ENCODE data around the gene PRKCB. TPM values are rescaled to one million over a fixed set of nuclear protein-coding genes. Genes with fewer than 3 reads are reported as not detected.
"Not testable (repeated sequence)": the region's sequence is repeated elsewhere in the genome, so short reads cannot be mapped to it uniquely, and the experiment has no call there.

The PRKCB gene
- polyA plus RNA-seq, 1 donor (not counting 4 experiments of a cell fraction or from before 2014, with no cell fraction given) = 0.18 TPM

- Histone ChIP-seq H3K9me1 (ENCODE audit: control insufficient read depth, extremely low read depth, insufficient read depth, low read length) (no peaks in the 10 kb centered on the region), H4K20me1 (ENCODE audit: control insufficient read depth, extremely low read depth, insufficient read depth, low read length) (no peaks in the 10 kb centered on the region), H2AFZ (ENCODE audit: control insufficient read depth, low read length) (no peak overlapping the region), H3K4me1 (ENCODE audit: control insufficient read depth, extremely low read depth, insufficient read depth, low read length) (no peaks in the 10 kb centered on the region), H3K27me3 (ENCODE audit: control insufficient read depth, extremely low read depth, insufficient read depth, low read length) (no peaks in the 10 kb centered on the region), H3K27ac (ENCODE audit: control insufficient read depth, insufficient read depth, low read length) (no peak overlapping the region), H3K9ac (ENCODE audit: control insufficient read depth, extremely low read depth, insufficient read depth, low read length) (no peak overlapping the region), H3K4me3 (ENCODE audit: control insufficient read depth in 2 of 3, extremely low read depth in 1 of 3, insufficient read depth in 2 of 3, low read depth in 1 of 3, low read length in 3 of 3) (no peak overlapping the region), H3K36me3 (ENCODE audit: control insufficient read depth in 2 of 2, extremely low read depth in 1 of 2, insufficient read depth in 2 of 2, low read length in 2 of 2) (no peaks in the 10 kb centered on the region), H3K4me2 (ENCODE audit: control insufficient read depth, extremely low read depth, insufficient read depth, low read depth, low read length) (no peak overlapping the region), H3K79me2 (ENCODE audit: control insufficient read depth, insufficient read depth, low read length) (no peaks in the 10 kb centered on the region), H3K9me3 (ENCODE audit: control insufficient read depth, low read depth, low read length) (peaks cover 2% of the 10 kb centered on the region)
- FAIRE-seq (no peak), DNase-seq (ENCODE audit: low read depth, low spot score) (no peak)
- dilution Hi-C loops (cut with MboI; ENCODE audit: extremely low pct_ligation_motif_present, low sequenced_read_pairs) = no loop called here
- no peak for TF ChIP-seq EZH2 (IDR thresholded peaks at IDR 0.05; ENCODE audit: low read length)
- TF ChIP-seq, protein P1, sequence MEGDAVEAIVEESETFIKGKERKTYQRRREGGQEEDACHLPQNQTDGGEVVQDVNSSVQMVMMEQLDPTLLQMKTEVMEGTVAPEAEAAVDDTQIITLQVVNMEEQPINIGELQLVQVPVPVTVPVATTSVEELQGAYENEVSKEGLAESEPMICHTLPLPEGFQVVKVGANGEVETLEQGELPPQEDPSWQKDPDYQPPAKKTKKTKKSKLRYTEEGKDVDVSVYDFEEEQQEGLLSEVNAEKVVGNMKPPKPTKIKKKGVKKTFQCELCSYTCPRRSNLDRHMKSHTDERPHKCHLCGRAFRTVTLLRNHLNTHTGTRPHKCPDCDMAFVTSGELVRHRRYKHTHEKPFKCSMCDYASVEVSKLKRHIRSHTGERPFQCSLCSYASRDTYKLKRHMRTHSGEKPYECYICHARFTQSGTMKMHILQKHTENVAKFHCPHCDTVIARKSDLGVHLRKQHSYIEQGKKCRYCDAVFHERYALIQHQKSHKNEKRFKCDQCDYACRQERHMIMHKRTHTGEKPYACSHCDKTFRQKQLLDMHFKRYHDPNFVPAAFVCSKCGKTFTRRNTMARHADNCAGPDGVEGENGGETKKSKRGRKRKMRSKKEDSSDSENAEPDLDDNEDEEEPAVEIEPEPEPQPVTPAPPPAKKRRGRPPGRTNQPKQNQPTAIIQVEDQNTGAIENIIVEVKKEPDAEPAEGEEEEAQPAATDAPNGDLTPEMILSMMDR (optimal IDR thresholded peaks at IDR 0.05 in 1 of 3, IDR thresholded peaks at IDR 0.05 in 1 of 3, conservative IDR thresholded peaks at IDR 0.05 in 1 of 3; ENCODE audit: extremely low read depth in 1 of 3, insufficient read depth in 2 of 3, low read length in 3 of 3) = no peak
Measured at GRCh38 chr16:24151482-24151939, 315.7 kb downstream of the PRKCB start.

GRCh38 chr16:24152048-24152447 lies 316.3 kb downstream of the PRKCB start:
- FAIRE-seq; H4K20me1 ChIP-seq (ENCODE audit: control insufficient read depth, extremely low read depth, insufficient read depth, low read length); H3K9ac ChIP-seq (ENCODE audit: control insufficient read depth, extremely low read depth, insufficient read depth, low read length); dilution Hi-C loops (cut with MboI; ENCODE audit: extremely low pct_ligation_motif_present, low sequenced_read_pairs); H3K36me3 ChIP-seq (ENCODE audit: control insufficient read depth in 2 of 2, extremely low read depth in 1 of 2, insufficient read depth in 2 of 2, low read length in 2 of 2); H3K4me1 ChIP-seq (ENCODE audit: control insufficient read depth, extremely low read depth, insufficient read depth, low read length); H3K9me3 ChIP-seq (ENCODE audit: control insufficient read depth, low read depth, low read length); H3K79me2 ChIP-seq (ENCODE audit: control insufficient read depth, insufficient read depth, low read length); DNase-seq (ENCODE audit: low read depth, low spot score); H3K27ac ChIP-seq (ENCODE audit: control insufficient read depth, insufficient read depth, low read length); H3K27me3 ChIP-seq (ENCODE audit: control insufficient read depth, extremely low read depth, insufficient read depth, low read length); H3K4me2 ChIP-seq (ENCODE audit: control insufficient read depth, extremely low read depth, insufficient read depth, low read depth, low read length); H3K9me1 ChIP-seq (ENCODE audit: control insufficient read depth, extremely low read depth, insufficient read depth, low read length); H3K4me3 ChIP-seq (ENCODE audit: control insufficient read depth in 2 of 3, extremely low read depth in 1 of 3, insufficient read depth in 2 of 3, low read depth in 1 of 3, low read length in 3 of 3); H2AFZ ChIP-seq (ENCODE audit: control insufficient read depth, low read length): not testable (repeated sequence)

GRCh38 chr16:24152826-24153225 lies 317.0 kb downstream of the PRKCB start:
- no peaks in the 10 kb centered on the region for H3K9me1 ChIP-seq (ENCODE audit: control insufficient read depth, extremely low read depth, insufficient read depth, low read length)
- H3K27ac ChIP-seq (ENCODE audit: control insufficient read depth, insufficient read depth, low read length) = no peak overlapping the region
- TF ChIP-seq, protein P1 (optimal IDR thresholded peaks at IDR 0.05 in 1 of 3, IDR thresholded peaks at IDR 0.05 in 1 of 3, conservative IDR thresholded peaks at IDR 0.05 in 1 of 3; ENCODE audit: extremely low read depth in 1 of 3, insufficient read depth in 2 of 3, low read length in 3 of 3) = no peak
- TF ChIP-seq EZH2 (IDR thresholded peaks at IDR 0.05; ENCODE audit: low read length) = no peak
- H3K4me1 ChIP-seq (ENCODE audit: control insufficient read depth, extremely low read depth, insufficient read depth, low read length) = no peaks in the 10 kb centered on the region
- peaks cover 2% of the 10 kb centered on the region for H3K9me3 ChIP-seq (ENCODE audit: control insufficient read depth, low read depth, low read length)
- dilution Hi-C loops (cut with MboI; ENCODE audit: extremely low pct_ligation_motif_present, low sequenced_read_pairs) = no loop called here
- H3K4me3 ChIP-seq (ENCODE audit: control insufficient read depth in 2 of 3, extremely low read depth in 1 of 3, insufficient read depth in 2 of 3, low read depth in 1 of 3, low read length in 3 of 3) = no peak overlapping the region
- H4K20me1 ChIP-seq (ENCODE audit: control insufficient read depth, extremely low read depth, insufficient read depth, low read length) = no peaks in the 10 kb centered on the region
- H3K27me3 ChIP-seq (ENCODE audit: control insufficient read depth, extremely low read depth, insufficient read depth, low read length) = no peaks in the 10 kb centered on the region
- no peak overlapping the region for H3K9ac ChIP-seq (ENCODE audit: control insufficient read depth, extremely low read depth, insufficient read depth, low read length)
- no peaks in the 10 kb centered on the region for H3K79me2 ChIP-seq (ENCODE audit: control insufficient read depth, insufficient read depth, low read length)
- DNase-seq (ENCODE audit: low read depth, low spot score) (no peak), FAIRE-seq (no peak)
- H3K36me3 ChIP-seq (ENCODE audit: control insufficient read depth in 2 of 2, extremely low read depth in 1 of 2, insufficient read depth in 2 of 2, low read length in 2 of 2) = no peaks in the 10 kb centered on the region
- H2AFZ ChIP-seq (ENCODE audit: control insufficient read depth, low read length) = no peak overlapping the region
- H3K4me2 ChIP-seq (ENCODE audit: control insufficient read depth, extremely low read depth, insufficient read depth, low read depth, low read length) = no peak overlapping the region

All from keratinocyte (primary cell).